OCI-LY3 (cell line): ENCODE data around the gene HEATR5B.

Experiments
- H2AFZ ChIP-seq: fragments of 200-600, 300-600 bp; shearing (Covaris generic); 2 replicates; pipeline ENCODE4 v1.6.0; 2014; ENCODE audit warnings: antibody characterized with exemption, low read depth, low read length
- H3K27ac ChIP-seq: fragments of 200-600, 300-600 bp; sonication (generic); 2 replicates; pipeline ENCODE4 v1.5.1; 2014; ENCODE audit warnings: mild to moderate bottlenecking, low read length, moderate library complexity, mixed read lengths
- H3K27me3 ChIP-seq: fragments of 200-600, 300-600 bp; sonication (generic); 2 replicates; pipeline ENCODE4 v1.6.1; 2014; ENCODE audit warnings: low read depth, low read length, mixed read lengths
- H3K36me3 ChIP-seq: fragments of 200-600, 300-600 bp; sonication (generic); replicated peaks from 2 replicates; pipeline ENCODE3; 2014; ENCODE audit warnings: low read depth, low read length, mixed read lengths
- H3K4me1 ChIP-seq: fragments of 300-600, 200-600 bp; sonication (generic); 2 replicates; pipeline ENCODE4 v1.6.1; 2014; ENCODE audit warnings: low read length, mixed read lengths
- H3K4me2 ChIP-seq: fragments of 200-600, 300-600 bp; sonication (generic); 2 replicates; pipeline ENCODE4 v1.6.1; 2014; ENCODE audit warnings: low read length, mixed read lengths
- H3K4me3 ChIP-seq: fragments of 300-600, 200-600 bp; sonication (generic); 2 replicates; pipeline ENCODE4 v1.5.1; 2014; ENCODE audit warnings: antibody characterized with exemption, mild to moderate bottlenecking, low read length, moderate library complexity
- H3K79me2 ChIP-seq: fragments of 300-600, 200-600 bp; shearing (Covaris generic); 2 replicates; pipeline ENCODE4 v1.6.1; 2014; ENCODE audit warnings: mild to moderate bottlenecking, low read length, mixed read lengths
- H3K9ac ChIP-seq: fragments of 300-600, 200-600 bp; shearing (Covaris generic); 2 replicates; pipeline ENCODE4 v1.6.0; 2014; ENCODE audit warnings: mild to moderate bottlenecking, low read length, moderate library complexity
- H3K9me3 ChIP-seq: fragments of 200-600, 300-600 bp; shearing (Covaris generic); 2 replicates; pipeline ENCODE4 v1.6.1; 2014; ENCODE audit warnings: low read length, mixed read lengths; ENCODE audit not compliant: insufficient read depth
- H4K20me1 ChIP-seq: fragments of 200-600, 300-600 bp; sonication (generic); 2 replicates; pipeline ENCODE4 v1.6.1; 2016; ENCODE audit warnings: low read length, mixed read lengths; ENCODE audit not compliant: insufficient read depth
- CTCF ChIP-seq: fragments of 200-600, 300-600 bp; sonication (generic); IDR thresholded peaks from 2 replicates; pipeline ENCODE4 v1.5.1; 2014; ENCODE audit warnings: antibody characterized with exemption, low read length, low read depth
- EZH2phosphoT487 ChIP-seq: fragments of 200-600 bp; shearing (Covaris generic); IDR thresholded peaks from 2 replicates; pipeline ENCODE4 v1.6.1; 2018; ENCODE audit warnings: antibody characterized with exemption, mixed run types, low read depth

Gene HEATR5B

GRCh38 chr2:37098416-37099118, 14.4 kb upstream of the HEATR5B start:
- Histone ChIP-seq H3K4me1 (peaks cover 25% of the 10 kb centered on the region), H3K36me3 (peaks cover 42% of the 10 kb centered on the region), H2AFZ (no peak overlapping the region), H3K4me3 (no peak overlapping the region), H3K27me3 (no peaks in the 10 kb centered on the region), H3K27ac (no peak overlapping the region), H3K9ac (no peak overlapping the region), H3K79me2 (no peaks in the 10 kb centered on the region), H3K4me2 (peak overlapping the region; percentile 11; the same call in 1 of the 2 replicates), H4K20me1 (no peaks in the 10 kb centered on the region), H3K9me3 (no peaks in the 10 kb centered on the region)
- TF ChIP-seq EZH2phosphoT487 = no peak
- TF ChIP-seq CTCF = no peak

- Histone ChIP-seq H3K4me3 (no peak overlapping the region), H3K4me1 (peaks cover 36% of the 10 kb centered on the region), H3K9ac (no peak overlapping the region), H3K79me2 (no peaks in the 10 kb centered on the region), H4K20me1 (no peaks in the 10 kb centered on the region), H3K36me3 (peaks cover 52% of the 10 kb centered on the region), H3K4me2 (peak overlapping the region; percentile 34), H3K27me3 (no peaks in the 10 kb centered on the region), H2AFZ (no peak overlapping the region), H3K27ac (no peak overlapping the region), H3K9me3 (no peaks in the 10 kb centered on the region)
- TF ChIP-seq CTCF (no peak), EZH2phosphoT487 (no peak)
These were observed 12.4 kb upstream of the HEATR5B start for GRCh38 chr2:37096568-37096967.

GRCh38 chr2:37091873-37092272, 7.7 kb upstream of the HEATR5B start:
- H3K36me3 ChIP-seq = peaks cover 33% of the 10 kb centered on the region
- H3K9ac ChIP-seq = peak overlapping the region; percentile 48
- H3K4me1 ChIP-seq = peaks cover 47% of the 10 kb centered on the region
- no peaks in the 10 kb centered on the region for H4K20me1 ChIP-seq
- no peaks in the 10 kb centered on the region for H3K9me3 ChIP-seq
- no peak for TF ChIP-seq CTCF
- TF ChIP-seq EZH2phosphoT487 = no peak
- H3K27me3 ChIP-seq = no peaks in the 10 kb centered on the region
- H3K4me2 ChIP-seq = peak overlapping the region; percentile 92
- no peaks in the 10 kb centered on the region for H3K79me2 ChIP-seq
- H3K27ac ChIP-seq = peak overlapping the region; percentile 86
- no peak overlapping the region for H2AFZ ChIP-seq
- H3K4me3 ChIP-seq = peak overlapping the region; percentile 70

- Histone ChIP-seq H3K4me3 (peak overlapping the region; percentile 29; the same call in 1 of the 2 replicates), H4K20me1 (no peaks in the 10 kb centered on the region), H3K9me3 (no peaks in the 10 kb centered on the region), H2AFZ (no peak overlapping the region), H3K36me3 (peaks cover 25% of the 10 kb centered on the region), H3K27me3 (no peaks in the 10 kb centered on the region), H3K79me2 (peaks cover 8% of the 10 kb centered on the region; the same call in 1 of the 2 replicates), H3K4me1 (peaks cover 42% of the 10 kb centered on the region), H3K27ac (peak overlapping the region; percentile 86), H3K4me2 (peak overlapping the region; percentile 60), H3K9ac (peak overlapping the region; percentile 35; the same call in 1 of the 2 replicates)
- TF ChIP-seq CTCF (no peak), EZH2phosphoT487 (no peak)
These were observed 5.9 kb upstream of the HEATR5B start for GRCh38 chr2:37090019-37090477.
